ENCODE data around the gene FHL5.

DNA sequence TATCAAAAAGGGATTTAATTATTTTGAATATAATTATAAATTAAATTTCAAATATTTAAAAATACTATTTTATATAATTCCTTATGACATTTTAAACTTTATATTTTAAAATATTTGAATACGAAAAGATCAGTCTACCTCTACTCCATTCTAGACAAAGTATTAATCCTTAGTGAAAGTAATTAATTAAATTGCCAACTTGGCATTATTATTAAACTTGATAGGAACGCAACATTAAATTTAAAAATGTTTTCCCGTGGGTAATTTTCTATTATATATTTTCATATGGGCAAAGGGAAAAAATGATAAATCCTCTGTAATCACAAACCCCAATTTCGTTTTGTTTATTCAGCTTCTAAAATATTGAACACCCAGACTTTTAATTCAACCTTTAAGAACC is 8.4 kb upstream of the FHL5 start:
- no peak for TF ChIP-seq POLR2AphosphoS5 (IDR thresholded peaks at IDR 0.05)
- TF ChIP-seq, protein P1, sequence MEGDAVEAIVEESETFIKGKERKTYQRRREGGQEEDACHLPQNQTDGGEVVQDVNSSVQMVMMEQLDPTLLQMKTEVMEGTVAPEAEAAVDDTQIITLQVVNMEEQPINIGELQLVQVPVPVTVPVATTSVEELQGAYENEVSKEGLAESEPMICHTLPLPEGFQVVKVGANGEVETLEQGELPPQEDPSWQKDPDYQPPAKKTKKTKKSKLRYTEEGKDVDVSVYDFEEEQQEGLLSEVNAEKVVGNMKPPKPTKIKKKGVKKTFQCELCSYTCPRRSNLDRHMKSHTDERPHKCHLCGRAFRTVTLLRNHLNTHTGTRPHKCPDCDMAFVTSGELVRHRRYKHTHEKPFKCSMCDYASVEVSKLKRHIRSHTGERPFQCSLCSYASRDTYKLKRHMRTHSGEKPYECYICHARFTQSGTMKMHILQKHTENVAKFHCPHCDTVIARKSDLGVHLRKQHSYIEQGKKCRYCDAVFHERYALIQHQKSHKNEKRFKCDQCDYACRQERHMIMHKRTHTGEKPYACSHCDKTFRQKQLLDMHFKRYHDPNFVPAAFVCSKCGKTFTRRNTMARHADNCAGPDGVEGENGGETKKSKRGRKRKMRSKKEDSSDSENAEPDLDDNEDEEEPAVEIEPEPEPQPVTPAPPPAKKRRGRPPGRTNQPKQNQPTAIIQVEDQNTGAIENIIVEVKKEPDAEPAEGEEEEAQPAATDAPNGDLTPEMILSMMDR (IDR thresholded peaks at IDR 0.05) = no peak
